ENCODE results near the gene ARSG. TPM values are rescaled to one million over a fixed set of nuclear protein-coding genes. Genes with fewer than 3 reads are reported as not detected.

The ARSG gene
- total and polyA plus RNA-seq, 9 of the 15 experiments (the other 6 are each of a cell fraction or from before 2014, with no cell fraction given), result 1.0 to 5.6 (median 1.8) TPM

- Histone ChIP-seq H3K9me3 (replicated peaks; ENCODE audit: control insufficient read depth, insufficient read depth, low read depth, low read length) (no peaks in the 10 kb centered on the region), H3K27ac (ENCODE audit: extremely low read depth, low read depth, low read length) (no peak overlapping the region), H3K79me2 (ENCODE audit: control insufficient read depth, insufficient read depth, low read length) (no peaks in the 10 kb centered on the region), H3K36me3 (ENCODE audit: control insufficient read depth, insufficient read depth, low read length) (peaks cover 2% of the 10 kb centered on the region; the same call in 1 of the 3 replicates), H3K4me2 (ENCODE audit: insufficient read depth, low read length) (no peak overlapping the region), H3K9ac (ENCODE audit: insufficient read depth in 1 of 2, low read depth in 2 of 2, low read length in 2 of 2) (no peak overlapping the region), H3K9me1 (ENCODE audit: control insufficient read depth, insufficient read depth, low read length) (no peaks in the 10 kb centered on the region), H2AFZ (ENCODE audit: low read depth, low read length) (no peak overlapping the region), H3K27me3 (ENCODE audit: control insufficient read depth in 2 of 2, insufficient read depth in 2 of 2, low read length in 2 of 2) (no peaks in the 10 kb centered on the region), H4K20me1 (replicated peaks; ENCODE audit: control insufficient read depth, insufficient read depth, low read length) (no peaks in the 10 kb centered on the region; the same call in 1 of the 2 replicates), H3K4me3 (no peak overlapping the region), H3K4me1 (replicated peaks in 1 of 2; ENCODE audit: control insufficient read depth in 2 of 2, insufficient read depth in 2 of 2, low read length in 2 of 2) (peaks cover 11 to 16% of the 10 kb centered on the region in 2 experiments; a peak in 4 of 5 replicates)
- intact Hi-C loops (cut with micrococcal nuclease), result loop anchor here (10.0 kb wide), 1 partner anchor 168 kb away; no protein-coding TSS in a partner anchor
- TF ChIP-seq POLR2H (tag; IDR thresholded peaks at IDR 0.05; ENCODE audit: low read depth), result no peak
- TF ChIP-seq NFRKB (IDR thresholded peaks at IDR 0.05; ENCODE audit: low read depth), result no peak
- TF ChIP-seq SMAD2 (IDR thresholded peaks at IDR 0.05; ENCODE audit: low read depth, low read length), result no peak
- no peak for TF ChIP-seq NR3C1 (CRISPR knock-in tag; IDR thresholded peaks at IDR 0.05)
- no peak for TF ChIP-seq SRSF1 (IDR thresholded peaks at IDR 0.05; ENCODE audit: low read depth, low read length)
- TF ChIP-seq TRIM28 (IDR thresholded peaks at IDR 0.05), result no peak
- no peak for TF ChIP-seq EP300 (IDR thresholded peaks at IDR 0.05; ENCODE audit: low read length)
- no peak for TF ChIP-seq CBX8 (IDR thresholded peaks at IDR 0.05; ENCODE audit: borderline replicate concordance, extremely low read depth, low read depth, low read length, poor library complexity, severe bottlenecking)
- TF ChIP-seq ZNF143 (CRISPR knock-in tag; IDR thresholded peaks at IDR 0.05), result no peak
- TF ChIP-seq YY1 (IDR thresholded peaks at IDR 0.05; ENCODE audit: borderline replicate concordance in 1 of 3, control insufficient read depth in 1 of 3, extremely low read depth in 1 of 3, insufficient read depth in 3 of 3, insufficient read length in 1 of 3, insufficient replicate concordance in 2 of 3, low read depth in 1 of 3, low read length in 2 of 3), result no peak
- TF ChIP-seq DLX4 (CRISPR knock-in tag; IDR thresholded peaks at IDR 0.05), result no peak
- TF ChIP-seq ZC3H4 (CRISPR knock-in tag; IDR thresholded peaks at IDR 0.05; ENCODE audit: borderline replicate concordance), result no peak
- no peak for TF ChIP-seq GABPB2 (CRISPR knock-in tag; conservative IDR thresholded peaks at IDR 0.05)
- no peak for TF ChIP-seq TRIM24 (IDR thresholded peaks at IDR 0.05)
- TF ChIP-seq SRSF9 (IDR thresholded peaks at IDR 0.05; ENCODE audit: borderline replicate concordance, low read depth, low read length), result no peak
- no peak for TF ChIP-seq ZNF644 (tag; IDR thresholded peaks at IDR 0.05; ENCODE audit: low read depth)
- no peak for TF ChIP-seq IRF9 (tag; IDR thresholded peaks at IDR 0.05)
- DNase-seq (ENCODE audit: extremely low read depth in 1 of 4, low spot score in 3 of 4), result no peak
- ChIA-PET POLR2A (interaction anchor here (1.0 kb wide), 1 partner anchor 23 kb away, joined by 3 read pairs; no protein-coding TSS in a partner anchor), CTCF (ENCODE audit: low intra/inter-chr PET ratio) (interaction anchor here (0.5 to 0.9 kb wide), 2 partner anchors 10 to 167 kb away, joined by 3 read pairs; no protein-coding TSS in a partner anchor)
- WGBS (ENCODE audit: insufficient coverage, low coverage, missing lambda C conversion rate), result 71% methylated on average over 9 of the region's 9 CpGs
- no TSS peak for BruUV-seq (replicated peaks)
- in situ Hi-C loops (cut with MboI), result no loop called here
- FAIRE-seq, result no peak
- ATAC-seq, result no peak
Measured at GRCh38 chr17:68433211-68433610, 141.9 kb downstream of the ARSG start.
